CD1c-positive myeloid dendritic cell (primary cell): Measurements from ENCODE around the gene DUSP2.

Experiments used
- DNase-seq: peaks from one replicate; pipeline ENCODE4 v3.0.0-alpha.2; 2016; ENCODE audit errors: extremely low spot score

DUSP2 gene

GRCh38 chr2:96113951-96114350 lies 31.3 kb downstream of the DUSP2 start:
- DNase-seq, result no peak

GRCh38 chr2:96113367-96113677 lies 31.9 kb downstream of the DUSP2 start:
- no peak for DNase-seq

GRCh38 chr2:96112501-96113366 lies 32.5 kb downstream of the DUSP2 start:
- no peak for DNase-seq

- no peak for DNase-seq
Measured at GRCh38 chr2:96111823-96112500, 33.3 kb downstream of the DUSP2 start.

GRCh38 chr2:96111257-96111640 lies 34.0 kb downstream of the DUSP2 start:
- no peak for DNase-seq

GRCh38 chr2:96110621-96111256 lies 34.5 kb downstream of the DUSP2 start:
- DNase-seq, result no peak

- DNase-seq, result no peak
Measured at GRCh38 chr2:96109931-96110511, 35.2 kb downstream of the DUSP2 start.

GRCh38 chr2:96109361-96109680 lies 35.9 kb downstream of the DUSP2 start:
- no peak for DNase-seq

GRCh38 chr2:96108541-96109360 lies 36.5 kb downstream of the DUSP2 start:
- DNase-seq, result no peak

GRCh38 chr2:96108151-96108540 lies 37.1 kb downstream of the DUSP2 start:
- no peak for DNase-seq

GRCh38 chr2:96107708-96108065 lies 37.6 kb downstream of the DUSP2 start:
- DNase-seq, result no peak

GRCh38 chr2:96106991-96107707 lies 38.1 kb downstream of the DUSP2 start:
- DNase-seq, result no peak

GRCh38 chr2:96105994-96106715 lies 39.1 kb downstream of the DUSP2 start:
- no peak for DNase-seq

GRCh38 chr2:96105152-96105915 lies 39.9 kb downstream of the DUSP2 start:
- DNase-seq, result no peak

GRCh38 chr2:96104487-96104861 lies 40.8 kb downstream of the DUSP2 start:
- DNase-seq, result no peak

- DNase-seq, result no peak
Measured at GRCh38 chr2:96103761-96104486, 41.3 kb downstream of the DUSP2 start.

GRCh38 chr2:96103187-96103601 lies 42.0 kb downstream of the DUSP2 start:
- DNase-seq, result no peak

- DNase-seq, result no peak
Measured at GRCh38 chr2:96102596-96103186, 42.5 kb downstream of the DUSP2 start.

GRCh38 chr2:96100893-96101304 lies 44.3 kb downstream of the DUSP2 start:
- DNase-seq, result no peak
